Tibial artery (tissue), 4 donors: ENCODE measurements around the gene GZMA.

Source experiments
- DNase-seq, 2 donors: peaks; one replicate each; pipeline ENCODE4 v3.0.0-alpha.2; 2019
- H3K27ac ChIP-seq, 2 donors: fragments of 200-600 bp; sonication (generic) in 1 of 2; 1 replicate in 1 of 2; 2 replicates in 1 of 2; pipeline ENCODE4 v1.5.1; 2018 to 2019; ENCODE audit warnings: mild to moderate bottlenecking in 1 of 2
- H3K27me3 ChIP-seq, 2 donors: fragments of 200-600 bp; sonication (generic) in 1 of 2; one replicate each; pipeline versions ENCODE4 v1.5.1 to v1.6.0; 2016 to 2019
- H3K36me3 ChIP-seq, 3 donors: fragments of 200-600 bp; sonication (generic) in 2 of 3; one replicate each; pipeline ENCODE4 v1.5.1; 2016 to 2019; ENCODE audit warnings: mild to moderate bottlenecking in 2 of 3
- H3K4me1 ChIP-seq, 4 donors: fragments of 200-600 bp; sonication (generic) in 2 of 4; 1 replicate in 3 of 4; 2 replicates in 1 of 4; pipeline ENCODE4 v1.5.1; 2016 to 2019
- H3K4me3 ChIP-seq, 2 donors: fragments of 200-600 bp; sonication (generic) in 1 of 2; 1 replicate in 1 of 2; 2 replicates in 1 of 2; pipeline ENCODE4 v1.5.1; 2018 to 2019; ENCODE audit warnings: mild to moderate bottlenecking in 2 of 2
- H3K9me3 ChIP-seq, 3 donors: fragments of 200-600 bp; sonication (generic) in 1 of 3; one replicate each; pipeline ENCODE4 v1.5.1; 2016 to 2019
- intact Hi-C: fragments of 100-400 bp; cut with DNase I; formaldehyde crosslinking; loops from one replicate; pipeline ENCODE4 v1.15.0; 2023; ENCODE audit warnings: low total_unique reads
- TF ChIP-seq, protein P1 (sequence below), 2 experiments: fragments of 200-600 bp in 1 of 2; fragments of 450-650 bp in 1 of 2; IDR thresholded peaks; one replicate each; pipeline ENCODE4 v1.5.1; 2017 to 2019; ENCODE audit warnings: antibody characterized with exemption in 2 of 2, mild to moderate bottlenecking in 1 of 2, moderate library complexity in 1 of 2

GZMA gene

DNA sequence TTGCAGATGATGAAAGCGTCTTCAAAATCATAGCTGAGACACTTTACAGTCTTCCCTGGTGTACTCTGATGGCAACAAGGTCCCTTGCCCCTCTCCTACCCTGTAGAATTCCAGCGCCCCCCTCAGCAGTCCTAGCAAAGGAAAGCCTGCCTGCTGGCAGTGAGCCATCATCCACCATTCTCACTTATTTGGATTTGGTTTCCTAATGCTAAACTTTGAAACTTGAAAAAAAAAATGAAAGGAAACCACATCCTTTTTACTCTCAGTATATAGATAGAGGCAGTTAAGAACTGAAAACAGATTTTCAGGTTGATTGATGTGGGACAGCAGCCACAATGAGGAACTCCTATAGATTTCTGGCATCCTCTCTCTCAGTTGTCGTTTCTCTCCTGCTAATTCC lies at the start of gene GZMA:
Gene GZMA (plus strand): TSS at position 299 of the 400 bp plus-strand sequence. CDS start 37 bp downstream, at position 336.
- DNase-seq, result no peak
- H3K4me3 ChIP-seq, result no peak within 1 kb of the TSS
- intact Hi-C loops, result no loop called here

DNA sequence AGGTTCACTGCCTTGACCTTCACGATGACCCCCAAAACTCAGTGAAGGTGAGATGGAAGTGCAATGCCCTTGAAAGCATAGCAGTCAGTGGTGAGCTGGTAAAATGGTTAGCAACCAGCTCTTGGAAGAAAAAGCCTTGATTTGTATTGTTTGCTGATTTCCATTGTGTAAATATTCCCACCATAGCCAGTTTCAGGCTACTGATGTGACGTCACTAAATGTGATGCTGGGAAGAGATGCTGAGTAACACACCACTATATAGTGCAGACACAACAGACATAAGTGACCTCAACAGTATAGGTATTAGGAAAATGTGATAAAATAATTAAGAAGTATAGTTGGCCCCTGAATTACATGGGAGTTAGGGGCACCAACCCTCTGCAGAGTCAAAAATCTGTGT lies 47.3 kb upstream of the GZMA start:
- peaks cover 0 to 10% (median 10%) of the 10 kb centered on the region in 3 donors for H3K9me3 ChIP-seq
- TF ChIP-seq, protein P1, sequence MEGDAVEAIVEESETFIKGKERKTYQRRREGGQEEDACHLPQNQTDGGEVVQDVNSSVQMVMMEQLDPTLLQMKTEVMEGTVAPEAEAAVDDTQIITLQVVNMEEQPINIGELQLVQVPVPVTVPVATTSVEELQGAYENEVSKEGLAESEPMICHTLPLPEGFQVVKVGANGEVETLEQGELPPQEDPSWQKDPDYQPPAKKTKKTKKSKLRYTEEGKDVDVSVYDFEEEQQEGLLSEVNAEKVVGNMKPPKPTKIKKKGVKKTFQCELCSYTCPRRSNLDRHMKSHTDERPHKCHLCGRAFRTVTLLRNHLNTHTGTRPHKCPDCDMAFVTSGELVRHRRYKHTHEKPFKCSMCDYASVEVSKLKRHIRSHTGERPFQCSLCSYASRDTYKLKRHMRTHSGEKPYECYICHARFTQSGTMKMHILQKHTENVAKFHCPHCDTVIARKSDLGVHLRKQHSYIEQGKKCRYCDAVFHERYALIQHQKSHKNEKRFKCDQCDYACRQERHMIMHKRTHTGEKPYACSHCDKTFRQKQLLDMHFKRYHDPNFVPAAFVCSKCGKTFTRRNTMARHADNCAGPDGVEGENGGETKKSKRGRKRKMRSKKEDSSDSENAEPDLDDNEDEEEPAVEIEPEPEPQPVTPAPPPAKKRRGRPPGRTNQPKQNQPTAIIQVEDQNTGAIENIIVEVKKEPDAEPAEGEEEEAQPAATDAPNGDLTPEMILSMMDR (IDR thresholded peaks at IDR 0.05), result no peak
- no peaks in the 10 kb centered on the region for H3K4me1 ChIP-seq
- intact Hi-C loops, result no loop called here
- no peak overlapping the region for H3K4me3 ChIP-seq
- no peaks in the 10 kb centered on the region for H3K27me3 ChIP-seq
- no peaks in the 10 kb centered on the region for H3K36me3 ChIP-seq
- DNase-seq, result no peak
- no peak overlapping the region for H3K27ac ChIP-seq

More for the DNA sequence above, at the start of gene GZMA:
- Histone ChIP-seq H3K27me3 (no peaks in the 10 kb centered on the region), H3K36me3 (no peaks in the 10 kb centered on the region), H3K27ac (no peak within 1 kb of the TSS), H3K4me1 (no peaks in the 10 kb centered on the region), H3K9me3 (no peaks in the 10 kb centered on the region)
- TF ChIP-seq, protein P1 (IDR thresholded peaks at IDR 0.05), result no peak

DNA sequence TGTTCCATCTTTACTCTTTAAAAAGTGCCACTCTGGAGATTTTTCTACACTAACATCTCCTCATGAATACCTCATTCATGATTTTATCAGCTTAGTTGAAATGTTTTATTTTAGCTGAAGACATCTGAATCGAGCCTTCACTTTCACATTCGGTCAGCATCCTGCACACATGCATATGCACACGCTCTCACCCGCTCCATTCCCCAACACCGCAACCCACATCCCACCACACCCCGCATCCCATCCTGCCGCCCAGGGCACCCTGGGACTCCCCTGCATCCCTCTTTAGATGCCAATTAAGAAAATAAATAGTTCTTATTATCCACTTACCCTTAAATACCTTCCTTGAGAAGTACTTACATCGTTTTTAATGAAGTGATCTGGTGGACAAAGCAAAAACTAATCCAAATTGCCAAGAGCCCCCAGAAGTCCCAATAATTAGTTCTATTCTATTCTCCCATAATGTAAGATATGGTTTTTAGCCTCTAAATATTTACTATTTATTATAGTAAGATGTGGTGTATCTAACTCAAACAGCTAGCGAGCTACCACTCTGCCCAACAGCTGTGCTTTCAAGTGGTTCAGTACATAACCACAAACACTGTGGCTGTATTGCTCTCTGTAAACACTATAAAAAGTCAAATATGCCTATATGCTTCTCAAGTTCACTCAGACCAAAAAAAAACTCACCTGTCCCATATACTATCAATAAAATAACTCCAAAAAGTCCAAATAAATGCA lies 40.2 kb upstream of the GZMA start:
- no peak overlapping the region for H3K4me3 ChIP-seq
- TF ChIP-seq, protein P1 (IDR thresholded peaks at IDR 0.05), result no peak
- no peaks in the 10 kb centered on the region for H3K9me3 ChIP-seq
- no peaks in the 10 kb centered on the region for H3K27me3 ChIP-seq
- no peak overlapping the region for H3K27ac ChIP-seq
- no peaks in the 10 kb centered on the region for H3K4me1 ChIP-seq
- H3K36me3 ChIP-seq, result no peaks in the 10 kb centered on the region
- DNase-seq, result no peak
- intact Hi-C loops, result no loop called here

DNA sequence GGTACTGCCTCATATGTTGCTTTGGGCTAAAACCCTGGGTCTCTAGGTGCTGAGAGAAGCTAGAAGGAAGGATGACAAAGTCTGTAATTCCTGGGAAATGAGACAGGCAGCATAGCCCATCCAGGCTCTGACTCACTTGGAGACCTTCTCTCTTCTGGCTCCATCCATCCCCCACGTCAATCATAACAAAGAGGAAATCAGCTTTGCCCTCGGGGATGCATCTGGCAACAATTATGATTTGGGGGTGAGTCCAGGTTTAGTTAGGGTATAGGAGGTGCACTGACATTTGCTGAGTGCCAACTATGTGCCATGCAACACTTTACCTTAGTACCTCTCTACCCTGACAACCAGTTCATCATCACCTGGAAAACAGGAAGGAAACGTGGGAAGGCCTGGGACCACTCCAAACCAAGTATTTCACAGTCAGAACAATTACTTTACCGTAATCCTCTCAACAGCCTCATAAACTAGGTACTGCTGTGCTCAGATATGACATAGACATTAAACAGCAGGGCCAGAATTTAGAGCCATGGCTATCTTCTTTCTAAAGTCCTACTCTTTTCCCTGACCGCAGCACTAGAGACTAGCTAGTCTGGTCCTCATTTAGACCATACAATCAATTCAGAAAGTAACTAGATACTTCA lies 39.1 kb upstream of the GZMA start:
- Histone ChIP-seq H3K4me3 (no peak overlapping the region), H3K4me1 (no peaks in the 10 kb centered on the region), H3K36me3 (no peaks in the 10 kb centered on the region), H3K27me3 (no peaks in the 10 kb centered on the region), H3K27ac (no peak overlapping the region), H3K9me3 (no peaks in the 10 kb centered on the region)
- DNase-seq, result no peak
- TF ChIP-seq, protein P1 (IDR thresholded peaks at IDR 0.05), result no peak
- intact Hi-C loops, result no loop called here

DNA sequence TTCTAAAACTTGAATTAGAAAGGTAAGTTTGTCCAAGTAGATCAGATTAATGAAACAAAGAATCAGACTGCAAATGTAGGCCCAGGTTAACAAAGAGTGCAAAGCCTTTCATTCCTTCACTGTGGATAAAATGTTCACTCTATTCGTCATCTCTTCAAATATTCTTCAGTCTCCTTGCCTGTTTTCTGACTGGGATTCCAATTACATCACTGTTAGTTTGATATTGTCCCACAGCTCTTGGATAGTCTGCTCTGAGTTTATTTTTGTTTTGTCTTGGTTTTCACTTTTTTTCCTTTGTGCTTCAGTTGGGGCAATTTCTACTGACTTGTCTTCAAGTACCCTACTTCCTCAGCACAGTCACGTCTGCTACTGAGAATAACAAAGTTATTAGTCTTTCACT lies 38.5 kb upstream of the GZMA start:
- no peak for DNase-seq
- Histone ChIP-seq H3K27ac (no peak overlapping the region), H3K4me1 (no peaks in the 10 kb centered on the region), H3K36me3 (no peaks in the 10 kb centered on the region), H3K9me3 (no peaks in the 10 kb centered on the region), H3K27me3 (no peaks in the 10 kb centered on the region), H3K4me3 (no peak overlapping the region)
- intact Hi-C loops, result no loop called here
- TF ChIP-seq, protein P1 (IDR thresholded peaks at IDR 0.05), result no peak
